ENCODE data around the gene ZNF611. TPM values are rescaled to one million over a fixed set of nuclear protein-coding genes. Genes with fewer than 3 reads are reported as not detected.
"Not testable (repeated sequence)": the region's sequence is repeated elsewhere in the genome, so short reads cannot be mapped to it uniquely, and the experiment has no call there.

The ZNF611 gene
- total and polyA plus RNA-seq, 10 of the 15 experiments (the other 5 are each of a cell fraction or from before 2014, with no cell fraction given), result 1.4 to 16.8 (median 7.6) TPM

GRCh38 chr19:52713051-52713450 lies 21.8 kb downstream of the ZNF611 start:
- peak; percentile 23 for FAIRE-seq
- RAD21 ChIA-PET (ENCODE audit: unreplicated experiment), result interaction anchor here (0.6 kb wide), 1 partner anchor 22 kb away, joined by 3 read pairs; no protein-coding TSS in a partner anchor

GRCh38 chr19:52711661-52712060 lies 23.2 kb downstream of the ZNF611 start:
- intact Hi-C loops (cut with micrococcal nuclease; ENCODE audit: unreplicated experiment); FAIRE-seq: not testable (repeated sequence)

More at GRCh38 chr19:52713051-52713450, 21.8 kb downstream of the ZNF611 start:
- H3K79me2 ChIP-seq (ENCODE audit: control insufficient read depth, insufficient read depth, low read length); BruUV-seq (replicated peaks); POLR2A ChIA-PET; H3K9me3 ChIP-seq (replicated peaks; ENCODE audit: control insufficient read depth, insufficient read depth, low read length); H3K4me3 ChIP-seq; CTCF ChIA-PET; H2AFZ ChIP-seq (ENCODE audit: control insufficient read depth, low read depth, low read length); H3K36me3 ChIP-seq (ENCODE audit: control insufficient read depth in 2 of 2, insufficient read depth in 2 of 2, low read length in 1 of 2); in situ Hi-C loops (cut with MboI); H3K4me2 ChIP-seq (ENCODE audit: control insufficient read depth, insufficient read depth); ATAC-seq; H3K9ac ChIP-seq (ENCODE audit: control insufficient read depth, insufficient read depth, low read length); H3K4me1 ChIP-seq (ENCODE audit: control insufficient read depth, insufficient read depth, low read length); SMC1A ChIA-PET (ENCODE audit: uncharacterized antibody, unreplicated experiment); intact Hi-C loops (cut with micrococcal nuclease; ENCODE audit: unreplicated experiment); H3K27me3 ChIP-seq (replicated peaks in 1 of 2; ENCODE audit: control insufficient read depth in 2 of 2, insufficient read depth in 2 of 2, low read length in 1 of 2); H4K20me1 ChIP-seq (ENCODE audit: control insufficient read depth, insufficient read depth); DNase-seq (ENCODE audit: low read depth, low spot score); H3K27ac ChIP-seq (ENCODE audit: control insufficient read depth, insufficient read depth): not testable (repeated sequence)
- WGBS (ENCODE audit: insufficient coverage, insufficient replicate concordance, low lambda C conversion rate, missing lambda C conversion rate), result 96% methylated on average over 2 of the region's 2 CpGs

More at GRCh38 chr19:52711661-52712060, 23.2 kb downstream of the ZNF611 start:
- H4K20me1 ChIP-seq (ENCODE audit: control insufficient read depth, insufficient read depth); H3K9me3 ChIP-seq (replicated peaks; ENCODE audit: control insufficient read depth, insufficient read depth, low read length); H3K4me1 ChIP-seq (ENCODE audit: control insufficient read depth, insufficient read depth, low read length); H3K79me2 ChIP-seq (ENCODE audit: control insufficient read depth, insufficient read depth, low read length); H3K9ac ChIP-seq (ENCODE audit: control insufficient read depth, insufficient read depth, low read length); RAD21 ChIA-PET (ENCODE audit: unreplicated experiment); SMC1A ChIA-PET (ENCODE audit: uncharacterized antibody, unreplicated experiment); ATAC-seq; POLR2A ChIA-PET; DNase-seq (ENCODE audit: low read depth, low spot score); H3K4me2 ChIP-seq (ENCODE audit: control insufficient read depth, insufficient read depth); H3K4me3 ChIP-seq; CTCF ChIA-PET; H2AFZ ChIP-seq (ENCODE audit: control insufficient read depth, low read depth, low read length); H3K27me3 ChIP-seq (replicated peaks in 1 of 2; ENCODE audit: control insufficient read depth in 2 of 2, insufficient read depth in 2 of 2, low read length in 1 of 2); H3K27ac ChIP-seq (ENCODE audit: control insufficient read depth, insufficient read depth); in situ Hi-C loops (cut with MboI): not testable (repeated sequence)
- peaks cover 0 to 10% of the 10 kb centered on the region in 2 experiments; a peak in 2 of 4 replicates for H3K36me3 ChIP-seq (ENCODE audit: control insufficient read depth in 2 of 2, insufficient read depth in 2 of 2, low read length in 1 of 2)
- TSS peak; percentile 28 for BruUV-seq (replicated peaks)
- 92% methylated on average over 3 of the region's 3 CpGs for WGBS (ENCODE audit: insufficient coverage, insufficient replicate concordance, low lambda C conversion rate, missing lambda C conversion rate)
